ENCODE results near the gene DHRS7B.
"Not testable (repeated sequence)": the region's sequence is repeated elsewhere in the genome, so short reads cannot be mapped to it uniquely, and the experiment has no call there.

The DHRS7B gene

DNA sequence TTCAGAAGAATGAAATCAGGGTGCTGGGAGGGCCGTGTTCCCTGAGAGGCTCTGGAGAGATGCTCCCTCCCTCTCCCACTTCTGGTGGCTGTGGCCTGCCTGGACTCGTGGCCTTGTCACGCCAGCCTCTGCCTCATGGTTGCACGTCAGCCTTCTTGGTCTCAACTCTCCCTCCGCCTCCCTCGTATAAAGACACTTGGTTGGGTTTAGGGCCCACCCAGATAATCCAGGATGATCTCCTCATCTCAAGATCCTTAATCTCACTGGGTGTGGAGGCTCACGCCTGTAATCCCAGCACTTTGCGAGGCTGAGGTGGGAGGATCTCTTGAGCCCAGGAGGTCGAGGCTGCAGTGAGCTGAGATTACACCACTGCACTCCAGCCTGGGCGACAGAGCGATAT lies 100.5 kb downstream of the DHRS7B start:
- H3K9me3 ChIP-seq (ENCODE audit: control insufficient read depth, insufficient read depth, low read length); H3K36me3 ChIP-seq (ENCODE audit: insufficient read depth, low read length); H3K9ac ChIP-seq (ENCODE audit: low read depth, low read length); H3K4me1 ChIP-seq (ENCODE audit: insufficient read depth, low read length): not testable (repeated sequence)

DNA sequence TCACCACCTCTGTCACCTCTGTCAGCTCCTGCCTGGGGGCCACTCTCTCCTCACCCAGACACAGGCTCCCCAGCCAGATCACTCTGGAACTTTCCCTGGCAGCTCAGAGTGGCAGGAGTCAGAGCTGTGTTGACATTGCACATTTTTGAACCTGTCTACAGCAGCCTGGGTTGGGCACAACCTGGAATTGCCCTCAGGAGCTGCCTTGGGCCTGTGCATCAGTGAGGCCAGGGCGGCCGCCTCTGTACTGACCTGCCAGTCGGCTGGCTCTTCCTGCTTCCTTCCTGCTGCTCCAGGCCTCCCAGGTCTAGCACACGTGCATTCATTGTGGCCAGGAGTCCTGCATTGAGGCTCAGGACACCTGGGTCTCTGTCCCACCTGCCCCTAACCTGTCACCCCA lies 101.3 kb downstream of the DHRS7B start:
- Histone ChIP-seq H3K9ac (ENCODE audit: low read depth, low read length) (no peak overlapping the region), H3K36me3 (ENCODE audit: insufficient read depth, low read length) (no peaks in the 10 kb centered on the region), H3K4me1 (ENCODE audit: insufficient read depth, low read length) (no peaks in the 10 kb centered on the region), H3K9me3 (ENCODE audit: control insufficient read depth, insufficient read depth, low read length) (no peaks in the 10 kb centered on the region)

DNA sequence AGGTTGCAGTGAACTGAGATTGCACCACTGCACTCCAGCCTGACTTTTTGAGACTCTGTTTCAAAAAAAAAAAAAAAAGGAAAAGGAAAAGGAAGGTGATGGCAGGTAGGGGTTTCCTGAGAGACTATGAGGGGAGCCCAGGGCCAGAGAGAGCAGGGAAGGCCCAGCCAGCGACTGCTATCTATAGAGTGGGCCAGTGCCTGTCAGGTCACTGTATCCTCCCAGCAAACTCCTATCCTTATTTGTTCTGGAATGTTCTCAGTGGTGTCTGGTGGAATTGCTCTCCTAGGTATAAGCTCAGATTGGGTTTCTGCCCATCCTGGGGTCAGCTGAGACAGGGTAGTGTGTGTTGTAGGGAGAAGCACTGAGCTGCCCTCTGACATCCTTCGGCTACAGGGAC lies 102.1 kb downstream of the DHRS7B start:
- no peaks in the 10 kb centered on the region for H3K9me3 ChIP-seq (ENCODE audit: control insufficient read depth, insufficient read depth, low read length)
- no peaks in the 10 kb centered on the region for H3K36me3 ChIP-seq (ENCODE audit: insufficient read depth, low read length)
- H3K4me1 ChIP-seq (ENCODE audit: insufficient read depth, low read length): no peaks in the 10 kb centered on the region
- H3K9ac ChIP-seq (ENCODE audit: low read depth, low read length): no peak overlapping the region

DNA sequence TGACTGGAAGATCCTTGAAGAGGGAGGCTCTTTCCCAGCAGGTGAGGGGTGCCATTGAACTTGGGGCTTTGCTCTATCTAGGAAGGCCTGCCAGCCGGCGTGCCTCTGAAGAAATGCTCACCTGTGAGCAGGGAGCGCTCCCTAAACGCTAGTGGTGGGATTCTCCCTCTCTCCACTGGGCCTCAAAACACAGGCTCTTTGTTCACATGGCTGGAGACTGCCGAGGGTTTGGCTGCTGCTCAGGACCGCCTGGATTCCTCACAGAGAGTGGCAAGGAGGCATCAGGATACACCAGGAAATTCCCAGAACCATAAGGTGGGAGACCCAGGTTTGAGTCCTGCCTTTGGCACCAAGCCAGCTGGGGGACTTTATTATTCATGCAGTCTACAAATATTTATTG lies 104.8 kb downstream of the DHRS7B start:
- Histone ChIP-seq H3K9me3 (ENCODE audit: control insufficient read depth, insufficient read depth, low read length) (no peaks in the 10 kb centered on the region), H3K36me3 (ENCODE audit: insufficient read depth, low read length) (no peaks in the 10 kb centered on the region), H3K9ac (ENCODE audit: low read depth, low read length) (no peak overlapping the region), H3K4me1 (ENCODE audit: insufficient read depth, low read length) (no peaks in the 10 kb centered on the region)

DNA sequence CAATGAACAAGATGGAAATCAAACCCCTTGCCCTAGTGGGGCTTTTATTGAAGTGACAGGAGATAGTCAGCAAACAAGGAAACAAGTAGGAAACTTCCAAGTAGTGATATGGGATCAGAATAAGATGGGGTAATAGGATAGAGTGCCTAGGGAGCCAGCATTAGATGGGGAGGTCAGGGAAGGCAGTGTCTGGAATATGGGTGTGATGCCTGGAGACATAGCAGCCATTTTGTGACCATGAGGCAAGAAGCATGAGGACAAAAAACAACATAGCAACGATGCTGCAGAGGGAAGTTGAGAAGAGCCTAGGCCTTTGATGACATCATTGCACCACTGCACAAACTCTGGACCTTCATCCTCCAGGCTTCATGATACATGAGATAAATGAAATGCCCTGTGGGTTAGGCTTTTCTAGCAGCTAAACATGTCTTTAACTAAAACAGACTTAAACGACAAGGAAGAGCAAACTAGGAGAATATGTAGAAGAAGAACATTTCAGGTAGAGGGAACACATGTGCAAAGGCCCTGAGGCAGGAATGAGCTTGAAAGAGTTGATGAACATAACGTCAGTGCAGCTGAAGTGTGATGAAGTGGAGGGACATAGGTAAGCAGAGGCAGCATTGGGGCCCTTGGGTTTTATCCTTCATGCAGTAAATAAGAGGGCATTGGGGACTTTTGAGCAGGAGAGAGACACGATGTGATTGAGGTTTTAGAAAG lies 105.4 kb downstream of the DHRS7B start:
- no peaks in the 10 kb centered on the region for H3K36me3 ChIP-seq (ENCODE audit: insufficient read depth, low read length)
- H3K9me3 ChIP-seq (ENCODE audit: control insufficient read depth, insufficient read depth, low read length): no peaks in the 10 kb centered on the region
- no peak overlapping the region for H3K9ac ChIP-seq (ENCODE audit: low read depth, low read length)
- H3K4me1 ChIP-seq (ENCODE audit: insufficient read depth, low read length): no peaks in the 10 kb centered on the region

DNA sequence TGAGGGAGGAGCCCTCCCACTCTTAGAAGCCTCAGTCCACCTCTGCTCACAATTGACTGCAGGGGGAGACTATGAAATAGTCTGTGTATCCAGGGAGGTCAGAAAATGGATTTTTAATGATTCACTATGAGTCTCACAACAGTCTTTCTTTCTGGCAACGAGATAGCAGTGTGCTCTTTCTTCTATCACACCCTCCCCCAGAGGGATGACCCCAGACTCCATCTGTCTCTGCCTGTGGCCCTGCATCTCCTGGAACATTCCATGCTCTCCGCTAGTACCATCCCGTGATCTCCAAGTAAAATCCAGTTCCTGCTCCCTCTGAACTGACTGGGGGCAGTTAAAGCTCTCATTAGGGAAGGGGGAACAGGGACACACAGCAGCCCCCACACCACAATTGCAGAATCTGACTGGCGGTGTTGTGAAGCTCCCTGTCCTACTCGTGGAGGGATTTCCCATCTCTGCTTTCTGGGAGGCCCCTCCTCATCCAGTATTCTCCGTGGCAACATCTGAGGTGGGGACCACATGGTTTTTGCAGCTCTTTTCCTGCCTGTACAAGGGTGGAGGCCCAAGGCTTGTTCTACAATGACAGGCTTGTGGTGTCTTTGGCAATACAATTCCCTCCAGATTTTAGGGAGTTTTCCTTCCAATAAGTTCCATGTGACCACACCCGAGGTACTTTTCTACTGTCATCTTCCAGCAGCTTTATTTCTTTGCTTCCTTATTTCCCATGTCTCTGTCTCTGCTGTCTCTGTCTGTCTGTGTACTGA lies 107.0 kb downstream of the DHRS7B start:
- Histone ChIP-seq H3K36me3 (ENCODE audit: insufficient read depth, low read length) (no peaks in the 10 kb centered on the region), H3K9me3 (ENCODE audit: control insufficient read depth, insufficient read depth, low read length) (no peaks in the 10 kb centered on the region), H3K4me1 (ENCODE audit: insufficient read depth, low read length) (no peaks in the 10 kb centered on the region), H3K9ac (ENCODE audit: low read depth, low read length) (no peak overlapping the region)

DNA sequence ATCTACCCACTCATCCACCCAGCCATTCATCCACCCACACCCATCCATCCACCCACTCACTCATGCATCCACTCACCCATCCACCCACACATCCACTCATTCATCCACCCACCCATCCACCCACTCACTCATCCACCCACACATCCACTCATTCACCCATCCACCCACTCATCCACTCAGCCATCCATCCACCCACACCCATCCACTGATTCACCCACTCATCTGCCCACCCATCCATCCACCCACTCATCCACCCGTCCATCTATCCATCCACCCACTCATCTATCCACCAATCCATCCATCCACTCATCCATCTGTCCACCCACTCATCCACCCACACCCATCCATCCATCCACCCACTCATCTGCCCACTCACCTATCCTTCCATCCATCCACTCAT lies 109.2 kb downstream of the DHRS7B start:
- Histone ChIP-seq H3K9me3 (ENCODE audit: control insufficient read depth, insufficient read depth, low read length) (no peaks in the 10 kb centered on the region), H3K4me1 (ENCODE audit: insufficient read depth, low read length) (peaks cover 11% of the 10 kb centered on the region; the same call in 1 of the 2 replicates), H3K9ac (ENCODE audit: low read depth, low read length) (no peak overlapping the region), H3K36me3 (ENCODE audit: insufficient read depth, low read length) (no peaks in the 10 kb centered on the region)

DNA sequence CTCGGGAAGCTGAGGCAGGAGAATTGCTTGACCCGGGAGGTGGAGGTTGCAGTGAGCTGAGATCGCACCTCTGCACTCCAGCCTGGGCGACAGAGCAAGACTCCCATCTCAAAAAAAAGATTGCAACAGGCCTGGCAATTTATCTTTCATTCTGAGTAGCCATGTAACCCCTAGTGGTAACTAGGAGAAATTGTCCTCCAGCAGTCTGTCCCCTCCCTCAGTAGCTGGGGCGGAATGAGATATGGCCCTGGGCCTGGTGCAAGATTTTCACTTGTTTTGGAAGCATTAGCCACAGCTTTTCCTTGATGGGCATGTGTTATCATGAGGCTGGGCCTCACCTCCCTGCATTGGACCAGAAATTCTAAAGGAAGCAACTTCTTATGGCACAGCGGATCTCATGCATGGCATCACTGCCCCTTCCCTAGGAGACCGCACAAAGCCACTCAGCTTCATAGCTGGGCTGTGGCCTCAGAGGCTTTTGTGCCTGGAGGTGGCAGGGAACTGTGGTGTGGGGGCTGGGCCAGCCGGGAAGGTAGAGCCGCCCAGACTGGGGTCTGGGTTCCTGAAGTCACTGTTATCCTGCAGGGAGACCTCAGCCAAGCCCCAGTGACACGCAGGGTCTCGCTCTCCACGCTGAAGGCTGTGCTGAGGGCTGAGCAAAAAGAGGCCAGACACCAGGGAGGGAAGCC lies 113.1 kb downstream of the DHRS7B start:
- Histone ChIP-seq H3K9me3 (ENCODE audit: control insufficient read depth, insufficient read depth, low read length) (no peaks in the 10 kb centered on the region), H3K36me3 (ENCODE audit: insufficient read depth, low read length) (no peaks in the 10 kb centered on the region), H3K9ac (ENCODE audit: low read depth, low read length) (no peak overlapping the region), H3K4me1 (ENCODE audit: insufficient read depth, low read length) (peaks cover 11% of the 10 kb centered on the region; the same call in 1 of the 2 replicates)

DNA sequence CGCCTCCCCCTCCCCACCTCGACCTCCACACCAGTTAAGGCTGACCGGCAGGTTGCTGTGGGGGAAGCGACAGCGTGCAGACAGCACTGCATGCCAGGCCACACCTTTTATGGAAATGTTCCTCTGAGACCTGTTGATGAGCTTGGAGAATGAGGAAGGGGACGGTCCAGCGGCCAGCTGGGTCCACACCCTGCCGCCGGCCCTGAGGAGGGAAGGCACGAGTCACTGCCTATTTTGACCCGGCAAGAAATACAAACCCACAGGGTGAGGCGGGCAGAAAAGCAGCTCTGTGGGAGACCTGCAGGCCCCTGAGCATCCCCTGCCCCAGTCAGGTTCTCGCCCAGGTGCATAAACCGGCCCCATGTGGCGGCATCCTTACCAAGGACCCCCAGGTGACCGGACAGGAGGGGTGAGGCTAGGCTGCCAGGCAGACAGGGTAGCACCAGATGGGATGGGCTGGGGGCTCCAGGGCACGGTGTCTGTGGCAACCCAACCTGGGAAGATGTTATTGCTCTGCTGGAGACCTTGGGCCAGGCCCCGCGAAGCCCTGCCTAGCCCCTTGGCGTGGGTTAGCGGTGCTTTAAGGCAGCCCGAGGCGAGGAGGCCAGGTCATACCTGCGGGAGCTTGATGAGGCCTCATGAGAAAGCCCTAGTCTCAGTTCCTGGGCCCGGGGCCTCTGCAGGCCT lies 113.7 kb downstream of the DHRS7B start:
- H3K9ac ChIP-seq (ENCODE audit: low read depth, low read length): no peak overlapping the region
- no peaks in the 10 kb centered on the region for H3K36me3 ChIP-seq (ENCODE audit: insufficient read depth, low read length)
- H3K9me3 ChIP-seq (ENCODE audit: control insufficient read depth, insufficient read depth, low read length): no peaks in the 10 kb centered on the region
- peaks cover 11% of the 10 kb centered on the region; the same call in 1 of the 2 replicates for H3K4me1 ChIP-seq (ENCODE audit: insufficient read depth, low read length)
